IMR-90 (cell line): ENCODE results near the gene TPPP. TPM values are rescaled to one million over a fixed set of nuclear protein-coding genes. Genes with fewer than 3 reads are reported as not detected.

Experiments used
- ATAC-seq: fragments of 200-7000 bp; cut with Tn5 transposase; 2 replicates; pipeline ENCODE4 v1.9.1; 2020; ENCODE audit warnings: low read depth, mild to moderate bottlenecking, moderate library complexity
- BruUV-seq: library from RNA; stranded (reverse); fragments of 400-500 nt; replicated peaks from 2 replicates; lab custom pipeline; 2021; lab: Mats Ljungman, UMichigan
- CTCF ChIA-PET: fragments of 300-600 bp; formaldehyde crosslinking; extraction: SDS; loops from one replicate; lab custom pipeline; 2021; ENCODE audit warnings: antibody characterized with exemption; lab: Yijun Ruan, JAX
- POLR2A ChIA-PET: fragments of 300-600 bp; sonication (Branson Sonifier 250); formaldehyde crosslinking; loops from one replicate; lab custom pipeline; 2022; ENCODE audit warnings: antibody characterized with exemption; ENCODE audit not compliant: unreplicated experiment; lab: Charles Lee
- DNase-seq: peaks from one replicate; pipeline ENCODE4 v3.0.0; 2013
- H2AFZ ChIP-seq: replicated peaks from 2 replicates; pipeline ENCODE3; 2013; ENCODE audit warnings: low read length, mild to moderate bottlenecking; ENCODE audit not compliant: poor library complexity
- H2AK5ac ChIP-seq: 2 replicates; pipeline ENCODE4 v1.6.1; 2013; ENCODE audit warnings: low read depth, low read length, inconsistent platforms
- H2AK9ac ChIP-seq: replicated peaks from 2 replicates; pipeline ENCODE3; 2013; ENCODE audit warnings: mild to moderate bottlenecking, low read depth, low read length, moderate library complexity; ENCODE audit not compliant: poor library complexity
- H2BK120ac ChIP-seq: 2 replicates; pipeline ENCODE4 v1.6.1; 2013; ENCODE audit warnings: low read depth, low read length, inconsistent platforms
- H2BK15ac ChIP-seq: 3 replicates; pipeline ENCODE4 v1.6.1; 2013; ENCODE audit warnings: low read depth, low read length, inconsistent platforms
- H2BK20ac ChIP-seq: 2 replicates; pipeline ENCODE4 v1.6.1; 2013; ENCODE audit warnings: low read depth, mild to moderate bottlenecking, inconsistent platforms, low read length, moderate library complexity
- H2BK5ac ChIP-seq: 2 replicates; pipeline ENCODE4 v1.6.1; 2013; ENCODE audit warnings: mild to moderate bottlenecking, low read depth, low read length, inconsistent platforms; ENCODE audit not compliant: poor library complexity, severe bottlenecking
- H3K14ac ChIP-seq: replicated peaks from 2 replicates; pipeline ENCODE4 v1.6.1; 2013; ENCODE audit warnings: low read depth, low read length, inconsistent platforms
- H3K18ac ChIP-seq: 2 replicates; pipeline ENCODE4 v1.6.1; 2013; ENCODE audit warnings: low read depth, low read length, control low read depth
- H3K23ac ChIP-seq: 2 replicates; pipeline ENCODE4 v1.6.1; 2013; ENCODE audit warnings: low read depth, low read length, inconsistent platforms
- H3K27ac ChIP-seq: 2 replicates; pipeline ENCODE4 v1.5.1; 2013; ENCODE audit warnings: mild to moderate bottlenecking, control low read depth, low read length; ENCODE audit not compliant: insufficient read depth
- H3K27me3 ChIP-seq: 2 replicates; pipeline ENCODE4 v1.6.1; 2013; ENCODE audit warnings: low read length; ENCODE audit not compliant: control insufficient read depth, insufficient read depth
- H3K36me3 ChIP-seq: 2 replicates; pipeline ENCODE4 v1.6.1; 2013; ENCODE audit warnings: low read length, mixed read lengths; ENCODE audit not compliant: control insufficient read depth, insufficient read depth
- H3K4ac ChIP-seq: 2 replicates; pipeline ENCODE4 v1.6.1; 2013; ENCODE audit warnings: low read depth, low read length, inconsistent platforms
- H3K4me1 ChIP-seq: 2 replicates; pipeline ENCODE4 v1.6.1; 2013; ENCODE audit warnings: low read length, mixed read lengths; ENCODE audit not compliant: control insufficient read depth, insufficient read depth
- H3K4me2 ChIP-seq: 2 replicates; pipeline ENCODE4 v1.6.1; 2013; ENCODE audit warnings: low read depth, mild to moderate bottlenecking, control low read depth, low read length, moderate library complexity
- H3K4me3 ChIP-seq: 2 replicates; pipeline ENCODE4 v1.5.1; 2013; ENCODE audit warnings: low read depth, mild to moderate bottlenecking, control low read depth, low read length, moderate library complexity; ENCODE audit not compliant: insufficient read depth
- H3K56ac ChIP-seq: 2 replicates; pipeline ENCODE4 v1.6.1; 2013; ENCODE audit warnings: low read length, inconsistent platforms; ENCODE audit not compliant: insufficient read depth; ENCODE audit errors: extremely low read depth
- H3K79me1 ChIP-seq, 2 experiments: 2 replicates each; pipeline ENCODE4 v1.6.1; 2013; ENCODE audit warnings: low read length in 2 of 2, inconsistent platforms in 1 of 2, low read depth in 1 of 2
- H3K9ac ChIP-seq: 2 replicates; pipeline ENCODE4 v1.6.1; 2013; ENCODE audit warnings: low read depth, low read length, control low read depth
- H3K9me1 ChIP-seq: 2 replicates; pipeline ENCODE4 v1.6.1; 2013; ENCODE audit warnings: low read length, inconsistent platforms; ENCODE audit not compliant: insufficient read depth
- H3K9me3 ChIP-seq: 2 replicates; pipeline ENCODE4 v1.6.1; 2013; ENCODE audit warnings: low read length; ENCODE audit not compliant: control insufficient read depth, insufficient read depth
- H4K20me1 ChIP-seq: 2 replicates; pipeline ENCODE4 v1.6.1; 2013; ENCODE audit warnings: low read length, inconsistent platforms; ENCODE audit not compliant: insufficient read depth
- H4K5ac ChIP-seq: 2 replicates; pipeline ENCODE4 v1.6.1; 2013; ENCODE audit warnings: mild to moderate bottlenecking, low read depth, low read length, control low read depth
- H4K8ac ChIP-seq, 2 experiments: 2 replicates each; pipeline ENCODE4 v1.6.1; 2013; ENCODE audit warnings: low read depth in 2 of 2, low read length in 2 of 2, control low read depth in 1 of 2, inconsistent platforms in 1 of 2
- H4K91ac ChIP-seq: 2 replicates; pipeline ENCODE4 v1.6.1; 2013; ENCODE audit warnings: low read depth, low read length, inconsistent platforms; ENCODE audit not compliant: insufficient read depth
- BHLHE40 ChIP-seq: fragments of 150-350 bp; IDR thresholded peaks from 2 replicates; pipeline ENCODE4 v1.6.1; 2016; ENCODE audit warnings: mild to moderate bottlenecking, low read depth, low read length
- CEBPB ChIP-seq: IDR thresholded peaks from 2 replicates; pipeline ENCODE4 v1.6.1; 2012; ENCODE audit warnings: low read depth, low read length, improper control_type of control experiment
- CHD1 ChIP-seq: IDR thresholded peaks from 2 replicates; pipeline ENCODE4 v1.6.1; 2012; ENCODE audit warnings: low read depth, low read length, improper control_type of control experiment
- CTCF ChIP-seq: conservative IDR thresholded peaks from 2 replicates; pipeline ENCODE4 v1.5.1; 2012; ENCODE audit warnings: mild to moderate bottlenecking, low read depth, low read length, improper control_type of control experiment
- ELK1 ChIP-seq: fragments of 150-350 bp; IDR thresholded peaks from 2 replicates; pipeline ENCODE4 v1.6.1; 2016; ENCODE audit warnings: low read depth, mild to moderate bottlenecking, low read length, moderate library complexity, borderline replicate concordance
- FOS ChIP-seq: fragments of 150-350 bp; IDR thresholded peaks from 2 replicates; pipeline ENCODE4 v1.6.1; 2016; ENCODE audit warnings: low read depth, low read length
- MAFK ChIP-seq: IDR thresholded peaks from 2 replicates; pipeline ENCODE4 v1.6.1; 2012; ENCODE audit warnings: low read depth, low read length, improper control_type of control experiment
- MAZ ChIP-seq: IDR thresholded peaks from 2 replicates; pipeline ENCODE4 v1.6.1; 2012; ENCODE audit warnings: low read depth, mild to moderate bottlenecking, low read length, improper control_type of control experiment, moderate library complexity, borderline replicate concordance
- MXI1 ChIP-seq: IDR thresholded peaks from 2 replicates; pipeline ENCODE4 v1.6.1; 2012; ENCODE audit warnings: low read depth, mild to moderate bottlenecking, low read length, moderate library complexity, borderline replicate concordance
- NFE2L2 ChIP-seq: fragments of 150-350 bp; IDR thresholded peaks from 2 replicates; pipeline ENCODE4 v1.6.1; 2016; ENCODE audit warnings: low read depth, mild to moderate bottlenecking, low read length
- POLR2A ChIP-seq: IDR thresholded peaks from 2 replicates; pipeline ENCODE4 v1.6.1; 2012; ENCODE audit warnings: mild to moderate bottlenecking, low read depth, low read length
- RAD21 ChIP-seq: IDR thresholded peaks from 2 replicates; pipeline ENCODE4 v1.6.1; 2012; ENCODE audit warnings: low read length, improper control_type of control experiment
- RCOR1 ChIP-seq: IDR thresholded peaks from 2 replicates; pipeline ENCODE4 v1.6.1; 2012; ENCODE audit warnings: mild to moderate bottlenecking, low read length, improper control_type of control experiment; ENCODE audit not compliant: insufficient replicate concordance
- RFX5 ChIP-seq: IDR thresholded peaks from 2 replicates; pipeline ENCODE4 v1.8.0; 2012; ENCODE audit warnings: low read depth, mild to moderate bottlenecking, low read length, moderate library complexity
- SMC3 ChIP-seq: fragments of 150-350 bp; IDR thresholded peaks from 2 replicates; pipeline ENCODE4 v1.6.1; 2016; ENCODE audit warnings: low read depth, mild to moderate bottlenecking, antibody characterized with exemption, low read length, moderate library complexity
- USF2 ChIP-seq: fragments of 150-350 bp; IDR thresholded peaks from 2 replicates; pipeline ENCODE4 v1.6.1; 2017; ENCODE audit warnings: mild to moderate bottlenecking, antibody characterized with exemption, low read length, low read depth
- WGBS, 2 experiments: methylation state at CpG; one replicate each; pipeline versions ENCODE4 v1.1.5 to v1.1.7; 2013; ENCODE audit warnings: missing lambda C conversion rate in 2 of 2; ENCODE audit not compliant: insufficient read length in 1 of 2; ENCODE audit errors: extremely low coverage in 2 of 2; 5-methylcytosine and 5-hydroxymethylcytosine counted together
- dilution Hi-C: fragments of 300-500 bp; cut with HindIII; formaldehyde crosslinking; loops from one replicate; pipeline ENCODE4 v1.14.3; 2018; ENCODE audit warnings: low sequenced_read_pairs; ENCODE audit not compliant: unreplicated experiment
- in situ Hi-C: fragments of 300-500 bp; cut with MboI; formaldehyde crosslinking; loops from 3 replicates; pipeline ENCODE4 v1.14.3; 2019; ENCODE audit warnings: low sequenced_read_pairs, inconsistent platforms, mixed read lengths
- intact Hi-C: fragments of 100-400 bp; cut with micrococcal nuclease; formaldehyde crosslinking; loops from 2 replicates; pipeline ENCODE4 v1.10.0; 2022
- polyA plus RNA-seq, 3 experiments: library from polyadenylated mRNA; depleted of rRNA; stranded (reverse); fragments of >200 nt; gene quantifications; 2 replicates each; pipeline ENCODE4 v1.2.3, GENCODE V29; 2012; ENCODE audit warnings: low replicate concordance in 1 of 3
- total RNA-seq: library from RNA; depleted of rRNA; stranded (reverse); fragments of >200 nt; gene quantifications from 2 replicates; pipeline ENCODE4 v1.2.3, GENCODE V29; 2012

TPPP gene
- total and polyA plus RNA-seq, 2 of the 4 experiments (the other 2 are of a cell fraction) = under 0.01 to 0.07 TPM

- H3K18ac ChIP-seq = no peak overlapping the region
- H3K36me3 ChIP-seq = peaks cover 7% of the 10 kb centered on the region; the same call in 1 of the 2 replicates
- H3K56ac ChIP-seq = no peak overlapping the region
- H2BK5ac ChIP-seq = no peak overlapping the region
- no peak overlapping the region for H3K9ac ChIP-seq
- H2AK5ac ChIP-seq = no peak overlapping the region
- H3K23ac ChIP-seq = no peak overlapping the region
- TF ChIP-seq MAZ = no peak
- TF ChIP-seq SMC3 = no peak
- no peak for TF ChIP-seq CTCF
- TF ChIP-seq MAFK = no peak
- no peak for TF ChIP-seq POLR2A
- TF ChIP-seq CEBPB = no peak
- TF ChIP-seq CHD1 = no peak
- TF ChIP-seq BHLHE40 = no peak
- TF ChIP-seq RCOR1 = no peak
- TF ChIP-seq MXI1 = no peak
- no peak for TF ChIP-seq ELK1
- TF ChIP-seq RAD21 = no peak
- no peak for TF ChIP-seq NFE2L2
- no peak for TF ChIP-seq FOS
- no peak for TF ChIP-seq USF2
- no peak for TF ChIP-seq RFX5
- no peak overlapping the region for H3K27ac ChIP-seq
- H3K14ac ChIP-seq = no peak overlapping the region
- no peak overlapping the region for H4K5ac ChIP-seq
- no peak for ATAC-seq
- POLR2A ChIA-PET = no interaction called here
- DNase-seq = no peak
- no peak overlapping the region for H4K8ac ChIP-seq
- H3K9me1 ChIP-seq = no peaks in the 10 kb centered on the region
- H3K27me3 ChIP-seq = no peaks in the 10 kb centered on the region
- no peaks in the 10 kb centered on the region for H4K20me1 ChIP-seq
- WGBS, 2 experiments = 97% methylated on average over 48 of the region's 56 CpGs; no CpG with 5 or more reads in 1 of the 2 experiments
- in situ Hi-C loops = no loop called here
- no peak overlapping the region for H2BK15ac ChIP-seq
- BruUV-seq = no TSS peak
- H3K4ac ChIP-seq = no peak overlapping the region
- intact Hi-C loops = no loop called here
- H2AK9ac ChIP-seq = no peak overlapping the region
- no peaks in the 10 kb centered on the region for H3K79me1 ChIP-seq
- H3K4me2 ChIP-seq = no peak overlapping the region
- CTCF ChIA-PET = no interaction called here
- no peak overlapping the region for H2AFZ ChIP-seq
- no peak overlapping the region for H2BK20ac ChIP-seq
- dilution Hi-C loops = no loop called here
- no peak overlapping the region for H3K4me3 ChIP-seq
- no peak overlapping the region for H2BK120ac ChIP-seq
- H3K9me3 ChIP-seq = no peaks in the 10 kb centered on the region; the same call in 1 of the 2 replicates
- no peak overlapping the region for H4K91ac ChIP-seq
- no peaks in the 10 kb centered on the region for H3K4me1 ChIP-seq
These were observed 30.3 kb downstream of the TPPP start for GRCh38 chr5:662751-663435.
